ENCODE data around the gene NPC1.
"Not testable (repeated sequence)": the region's sequence is repeated elsewhere in the genome, so short reads cannot be mapped to it uniquely, and the experiment has no call there.

NPC1 gene

DNA sequence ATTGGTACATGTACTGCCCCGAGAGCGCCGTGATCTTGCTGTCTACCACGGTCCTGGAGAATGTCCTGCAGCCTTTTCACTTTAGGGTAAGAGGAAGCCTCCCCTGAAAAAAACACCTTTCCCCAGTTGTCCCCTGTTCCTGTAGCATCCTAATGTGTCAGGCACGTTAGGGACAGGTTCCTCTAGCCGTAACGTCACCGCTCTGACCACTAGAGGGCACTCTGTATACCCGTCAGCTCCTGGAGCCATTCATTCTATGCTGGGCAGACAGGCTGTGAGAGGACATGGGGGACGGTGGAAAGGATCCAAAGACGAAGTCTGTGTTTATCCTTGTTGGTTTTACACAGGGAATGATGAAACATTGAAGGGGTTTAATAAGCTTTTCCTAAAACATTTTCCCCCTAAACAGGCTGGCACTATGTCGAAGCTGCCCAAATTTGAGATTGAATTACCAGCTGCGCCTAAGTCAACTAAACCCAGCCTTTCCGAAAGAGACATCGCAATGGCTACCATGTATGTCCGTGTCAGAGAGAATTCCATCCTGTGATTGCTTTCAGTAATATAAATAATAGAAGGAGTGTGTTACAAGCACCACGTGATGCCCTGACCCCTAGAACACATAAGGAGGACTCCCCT, 70.3 kb downstream of the NPC1 start:
- DNase-seq: peak; percentile 30 to 58

DNA sequence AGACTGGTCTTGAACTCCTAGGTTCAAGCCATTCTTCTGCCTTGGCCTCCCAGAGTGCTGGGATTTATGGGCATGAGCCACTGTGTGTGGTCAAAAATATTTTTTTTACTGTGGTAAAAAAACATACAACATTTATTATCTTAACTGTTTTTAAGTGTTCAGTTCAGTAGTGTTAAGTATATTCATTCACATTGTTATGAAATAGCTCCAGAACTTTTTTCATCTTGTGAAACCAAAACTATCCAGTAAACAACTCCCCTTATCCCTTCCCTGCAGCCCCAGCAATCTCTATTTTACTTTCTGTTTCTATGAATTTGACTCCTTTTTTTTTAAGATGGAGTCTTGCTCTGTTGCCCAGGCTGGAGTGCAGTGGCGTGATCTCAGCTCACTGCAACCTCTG, 73.7 kb downstream of the NPC1 start:
- no peak for DNase-seq

- DNase-seq: not testable (repeated sequence)
Measured at GRCh38 chr18:23512216-23512615, 74.1 kb downstream of the NPC1 start.

DNA sequence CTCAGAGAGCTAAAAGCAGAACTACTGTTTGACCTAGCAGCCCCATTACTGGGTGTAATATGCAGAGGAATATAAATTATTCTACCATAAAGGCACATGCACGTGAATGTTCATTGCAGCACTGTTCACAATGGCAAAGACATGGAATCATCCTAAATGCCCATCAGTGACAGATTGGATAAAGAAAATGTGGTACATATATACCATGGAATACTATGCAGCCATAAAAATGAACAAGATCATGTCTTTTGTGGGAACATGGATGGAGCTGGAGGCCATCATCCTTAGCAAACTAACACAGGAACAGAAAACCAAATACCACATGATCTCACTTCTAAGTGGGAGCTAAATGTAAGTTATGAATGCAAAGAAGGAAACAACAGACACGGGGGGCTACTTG, 75.4 kb downstream of the NPC1 start:
- not testable (repeated sequence) for DNase-seq

DNA sequence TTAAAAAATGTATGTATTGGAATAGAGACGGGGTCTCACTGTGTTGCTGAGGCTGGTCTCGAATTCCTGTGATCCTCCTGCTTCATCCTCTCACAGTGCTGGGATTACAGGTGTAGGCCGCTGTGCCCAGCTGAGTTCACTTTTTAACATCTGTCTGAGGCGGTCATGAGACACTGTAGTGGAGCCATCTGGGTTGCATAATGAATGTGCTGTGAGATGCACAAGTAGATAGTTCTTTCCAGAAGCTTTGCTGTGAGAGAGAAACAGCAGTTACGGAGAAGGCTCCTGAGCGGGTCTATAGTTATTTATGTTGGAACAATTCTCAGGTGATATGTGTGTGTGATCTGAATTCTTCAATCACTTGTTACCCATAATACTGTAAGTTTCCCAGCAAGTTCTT, 79.9 kb downstream of the NPC1 start:
- DNase-seq: no peak

- DNase-seq: no peak
Measured at GRCh38 chr18:23504720-23505119, 81.6 kb downstream of the NPC1 start.

DNA sequence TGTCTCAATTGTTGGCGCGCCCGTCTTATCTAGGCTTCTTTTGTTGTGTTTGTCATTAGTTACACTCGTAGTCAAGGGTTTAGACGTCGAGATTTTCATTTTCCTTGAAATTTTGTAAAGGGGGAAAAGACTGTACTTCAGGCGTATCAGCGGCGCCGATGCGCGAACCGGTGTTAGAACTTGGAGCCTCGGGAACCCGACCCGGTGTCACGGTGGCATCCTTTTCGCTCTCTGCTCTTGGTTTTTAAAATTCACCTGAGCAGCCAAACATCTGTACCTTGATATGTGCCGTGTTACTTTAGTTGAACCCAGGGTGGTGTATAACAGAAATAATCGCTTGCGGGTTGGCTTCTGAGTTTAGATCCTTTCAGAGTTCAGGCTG, 82.4 kb downstream of the NPC1 start:
- no peak for DNase-seq

- peak in 1 of 2 experiments; percentile 65 for DNase-seq
Measured at GRCh38 chr18:23503038-23503962, 83.0 kb downstream of the NPC1 start, which contains the start of gene RMC1. TSS of gene RMC1 (plus strand) at chr18:23503511. CDS start at chr18:23503619, 108 bp downstream.

DNA sequence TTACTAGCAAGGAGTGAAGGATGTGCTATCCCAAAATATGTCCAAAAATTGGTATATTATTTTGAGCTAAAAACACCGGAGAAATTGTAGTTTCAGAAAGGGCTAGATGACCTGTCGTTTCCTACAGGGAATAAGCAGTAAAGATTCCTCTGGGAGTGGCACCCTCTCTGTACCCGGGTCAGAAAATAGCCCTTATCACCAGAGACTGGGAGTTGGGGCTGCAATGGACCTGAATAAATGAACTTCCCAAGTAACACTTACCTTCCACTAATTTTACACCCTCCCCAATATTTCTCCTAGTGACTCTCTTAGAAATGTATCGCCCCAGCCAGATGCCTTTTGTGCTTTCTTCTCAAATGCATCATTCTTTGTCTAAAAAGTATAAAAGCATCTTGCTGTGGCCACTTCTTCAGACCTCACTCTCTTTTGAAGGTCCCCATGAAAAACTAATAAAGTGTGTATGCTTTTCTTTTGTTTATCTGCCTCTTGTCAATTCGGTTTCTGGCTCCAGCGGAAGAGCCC, 83.7 kb downstream of the NPC1 start:
- DNase-seq: no peak

DNA sequence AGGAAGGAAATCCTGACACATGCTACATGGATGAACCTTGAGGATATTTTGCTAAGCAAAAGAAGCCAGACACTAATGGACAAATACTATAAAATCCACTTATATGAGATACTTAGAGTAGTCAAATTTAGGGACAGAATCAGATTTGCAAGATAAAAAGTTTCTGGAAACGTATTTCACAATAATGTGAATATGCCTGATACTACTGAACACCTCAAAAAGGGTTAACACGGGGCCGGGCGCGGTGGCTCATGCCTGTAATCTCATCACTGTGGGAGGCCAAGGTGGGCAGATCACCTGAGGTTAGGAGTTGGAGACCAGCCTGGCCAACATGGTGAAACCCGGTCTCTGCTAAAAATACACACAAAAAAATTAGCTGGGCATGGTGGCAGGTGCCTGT, 84.7 kb downstream of the NPC1 start:
- DNase-seq: no peak

- no peak for DNase-seq
Measured at GRCh38 chr18:23499291-23499781, 87.0 kb downstream of the NPC1 start.

- no peak for DNase-seq
Measured at GRCh38 chr18:23498877-23499276, 87.4 kb downstream of the NPC1 start.

- no peak for DNase-seq
Measured at GRCh38 chr18:23498117-23498516, 88.2 kb downstream of the NPC1 start.

DNA sequence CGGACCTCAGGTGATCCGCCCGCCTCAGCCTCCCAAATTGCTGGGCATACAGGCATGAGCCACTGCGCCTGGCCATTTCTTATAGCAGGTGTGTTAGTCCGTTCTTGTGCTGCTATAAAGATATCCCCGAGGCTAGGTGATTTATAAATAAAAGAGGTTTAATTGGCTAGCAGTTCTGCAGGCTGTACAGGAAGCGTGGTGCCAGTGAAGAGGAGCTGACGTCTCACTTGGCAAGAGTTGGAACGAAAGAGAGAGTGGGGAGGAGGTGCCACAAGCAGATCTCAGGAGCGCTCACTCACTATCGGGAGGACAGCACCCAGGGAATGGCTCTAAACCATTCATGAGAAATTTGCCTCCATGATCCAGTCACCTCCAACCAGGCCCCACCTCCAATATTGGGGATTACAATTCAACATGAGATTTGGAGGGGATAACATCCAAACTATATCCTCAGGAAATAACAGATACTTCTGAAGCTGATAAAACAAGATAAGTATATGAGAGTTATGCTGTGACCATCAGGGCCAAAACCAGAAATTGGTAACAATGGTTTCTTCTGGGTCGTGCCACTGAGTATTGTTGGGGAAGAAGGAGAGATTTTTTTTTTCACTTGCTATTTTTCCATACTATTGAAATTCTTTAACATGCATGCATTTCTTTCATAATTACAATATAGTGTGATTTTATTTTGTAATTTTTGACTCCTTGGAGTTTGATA, 90.4 kb downstream of the NPC1 start:
- no peak for DNase-seq

- no peak for DNase-seq
Measured at GRCh38 chr18:23494992-23495391, 91.3 kb downstream of the NPC1 start.

DNA sequence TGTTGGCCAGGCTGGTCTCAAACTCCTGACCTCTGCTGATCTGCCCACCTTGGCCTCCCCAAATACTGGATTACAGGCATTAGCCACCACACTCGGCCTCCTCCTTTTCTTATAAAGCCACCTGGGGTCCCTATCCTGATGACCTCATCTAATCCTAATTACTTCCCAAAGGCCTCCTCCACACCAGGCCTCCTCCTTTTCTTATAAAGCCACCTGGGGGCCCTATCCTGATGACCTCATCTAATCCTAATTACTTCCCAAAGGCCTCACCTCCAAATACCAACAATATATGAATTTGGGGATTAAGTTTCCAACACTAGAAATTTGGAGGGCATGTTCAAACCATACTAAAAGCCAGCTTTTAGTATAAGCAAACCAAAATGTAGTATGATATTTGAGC, 92.7 kb downstream of the NPC1 start:
- no peak for DNase-seq

DNA sequence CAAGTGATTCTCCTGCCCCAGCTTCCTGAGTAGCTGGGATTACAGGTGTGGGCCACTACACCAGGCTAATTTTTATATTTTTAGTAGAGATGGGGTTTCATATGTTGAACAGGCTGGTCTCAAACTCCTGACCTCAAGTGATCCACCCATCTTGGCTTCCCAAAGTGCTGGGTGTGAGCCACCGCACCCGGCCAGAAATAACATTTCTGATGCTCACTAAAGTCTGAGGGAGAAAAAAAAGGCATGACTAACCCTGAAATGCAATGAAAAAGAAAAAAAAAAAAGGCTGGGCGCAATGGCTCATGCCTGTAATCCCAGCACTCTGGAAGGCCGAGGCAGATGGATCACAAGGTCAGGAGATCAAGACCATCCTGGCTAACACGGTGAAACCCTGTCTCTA, 96.7 kb downstream of the NPC1 start:
- DNase-seq: not testable (repeated sequence)

- DNase-seq: no peak
Measured at GRCh38 chr18:23487738-23488570, 98.4 kb downstream of the NPC1 start.

- DNase-seq: no peak
Measured at GRCh38 chr18:23485386-23485785, 100.9 kb downstream of the NPC1 start.

- DNase-seq: no peak
Measured at GRCh38 chr18:23484561-23485182, 101.6 kb downstream of the NPC1 start.
